GM12878 (cell line): ENCODE results near the gene AK4. TPM values are rescaled to one million over a fixed set of nuclear protein-coding genes. Genes with fewer than 3 reads are reported as not detected.

ENCODE experiments used
- CHD4 ChIP-seq: fragments of 200-600 bp; sonication (generic); IDR thresholded peaks from 2 replicates; pipeline ENCODE4 v1.6.1; 2016; ENCODE audit warnings: mild to moderate bottlenecking
- MEF2B ChIP-seq: fragments of 450-650 bp; IDR thresholded peaks from 2 replicates; pipeline ENCODE4 v1.6.1; 2018; ENCODE audit warnings: mild to moderate bottlenecking, moderate library complexity; ENCODE audit not compliant: partially characterized antibody, poor library complexity, severe bottlenecking
- NR2F1 ChIP-seq: fragments of 450-650 bp; conservative IDR thresholded peaks from 2 replicates; pipeline ENCODE4 v1.6.1; 2017; ENCODE audit warnings: mild to moderate bottlenecking
- PKNOX1 ChIP-seq: fragments of 450-650 bp; IDR thresholded peaks from 2 replicates; pipeline ENCODE4 v1.6.1; 2016; ENCODE audit warnings: mild to moderate bottlenecking
- RUNX3 ChIP-seq: IDR thresholded peaks from 2 replicates; pipeline ENCODE4 v1.6.1; 2012; ENCODE audit warnings: low read length, inconsistent platforms
- SIN3A ChIP-seq: IDR thresholded peaks from 2 replicates; pipeline ENCODE4 v1.6.1; 2012; ENCODE audit warnings: low read depth, low read length, improper control_type of control experiment
- SUZ12 ChIP-seq: fragments of 200-600 bp; sonication (generic); IDR thresholded peaks from one replicate; pipeline ENCODE4 v1.6.1; 2018; ENCODE audit warnings: antibody characterized with exemption, mild to moderate bottlenecking; ENCODE audit not compliant: unreplicated experiment
- ZBTB40 ChIP-seq: fragments of 450-650 bp; IDR thresholded peaks from 2 replicates; pipeline ENCODE4 v1.6.1; 2016; ENCODE audit warnings: mild to moderate bottlenecking, moderate library complexity, borderline replicate concordance
- polyA plus RNA-seq, 11 experiments: library from polyadenylated mRNA; depleted of rRNA in 4 of 11; unstranded in 6 of 11; stranded (reverse) in 5 of 11; fragments of >200 nt; fragmentation: Nextera tagmentation in 4 of 11; fragmentation: Illumina TruSeq in 1 of 11; extraction: Ambion mirVana in 4 of 11; extraction: Trizol in 1 of 11; gene quantifications; 1 replicate in 1 of 11; 2 replicates in 10 of 11; pipeline versions ENCODE4 v1.2.1 to v1.2.3, GENCODE V29; 2011 to 2016; ENCODE audit warnings: inconsistent platforms in 2 of 11, missing spikeins in 2 of 11, low read depth in 1 of 11
- total RNA-seq, 4 experiments: library from RNA; depleted of rRNA in 3 of 4; stranded (reverse); fragments of >200 nt in 3 of 4; fragmentation: Illumina TruSeq in 1 of 4; extraction: Trizol in 1 of 4; gene quantifications; 2 replicates each; pipeline versions ENCODE4 v1.2.1 to v1.2.3, GENCODE V29; 2013 to 2021

The AK4 gene
- total and polyA plus RNA-seq, 10 of the 15 experiments (the other 5 are each of a cell fraction or from before 2014, with no cell fraction given): 23.9 to 161 (median 49.0) TPM

GRCh38 chr1:65148548-65149350 is 746 bp downstream of the AK4 start (continued):
- no peak for TF ChIP-seq PKNOX1
- no peak for TF ChIP-seq CHD4
- no peak for TF ChIP-seq RUNX3
- 0 out of 2 replicates have a peak, but pooled peaks have one; percentile 36 for TF ChIP-seq NR2F1
- TF ChIP-seq MEF2B: peak; percentile 97
- TF ChIP-seq ZBTB40: no peak
- TF ChIP-seq SUZ12: no peak
- no peak for TF ChIP-seq SIN3A
